K562 (cell line): ENCODE results near the gene ACYP2. TPM values are rescaled to one million over a fixed set of nuclear protein-coding genes. Genes with fewer than 3 reads are reported as not detected.

Experiments
- ATAC-seq: fragments of 200-7000 bp; cut with Tn5 transposase; 3 replicates; pipeline ENCODE4 v1.9.1; 2020; ENCODE audit warnings: moderate library complexity
- BruUV-seq: library from RNA; stranded (reverse); fragments of 400-500 nt; replicated peaks from 2 replicates; lab custom pipeline; 2021; lab: Mats Ljungman, UMichigan
- CTCF ChIA-PET: fragments of 300-600 bp; formaldehyde crosslinking; extraction: SDS; loops from one replicate; lab custom pipeline; 2021; ENCODE audit warnings: low intra/inter-chr PET ratio; lab: Yijun Ruan, JAX
- POLR2A ChIA-PET: fragments of 300-600, 350-650 bp; sonication (Branson Sonifier 250); formaldehyde crosslinking; extraction: SDS; loops from one replicate; lab custom pipeline; 2021; ENCODE audit warnings: antibody characterized with exemption, inconsistent platforms; lab: Yijun Ruan, JAX
- DNase-seq, 4 experiments: peaks; one replicate each; pipeline versions ENCODE4 v3.0.0 to v3.0.0-alpha.2; 2011 to 2018; ENCODE audit warnings: low spot score in 3 of 4, mixed read lengths in 3 of 4; ENCODE audit errors: extremely low read depth in 1 of 4
- FAIRE-seq: peaks from 2 replicates; lab custom pipeline; 2011; peaks lifted over from hg19 to GRCh38; lab: Jason Lieb, UNC
- H2AFZ ChIP-seq: 2 replicates; pipeline ENCODE4 v1.6.0; 2011; ENCODE audit warnings: low read depth, low read length, control low read depth, inconsistent platforms
- H3K27ac ChIP-seq: fragments of 200-600 bp; 3 replicates; pipeline ENCODE4 v1.8.0; 2011; ENCODE audit warnings: low read depth, mild to moderate bottlenecking, control low read depth, inconsistent platforms, low read length, moderate library complexity, mixed read lengths; ENCODE audit errors: extremely low read depth
- H3K27me3 ChIP-seq, 2 experiments: fragments of 300-600 bp in 1 of 2; 2 replicates in 1 of 2; 3 replicates in 1 of 2; pipeline versions ENCODE4 v1.6.0 to v1.8.0; 2011; ENCODE audit warnings: inconsistent platforms in 2 of 2, low read length in 2 of 2, mild to moderate bottlenecking in 1 of 2, mixed read lengths in 1 of 2, moderate library complexity in 1 of 2; ENCODE audit not compliant: control insufficient read depth in 2 of 2, insufficient read depth in 2 of 2
- H3K36me3 ChIP-seq: fragments of 300-600 bp; 3 replicates; pipeline ENCODE4 v1.8.0; 2011; ENCODE audit warnings: mild to moderate bottlenecking, low read length, inconsistent platforms; ENCODE audit not compliant: control insufficient read depth, insufficient read depth
- H3K4me1 ChIP-seq, 2 experiments: fragments of 200-600 bp in 1 of 2; replicated peaks in 1 of 2; 2 replicates in 1 of 2; 3 replicates in 1 of 2; pipeline versions ENCODE4 v1.5.1 to v1.8.0; 2011; ENCODE audit warnings: inconsistent platforms in 2 of 2, low read length in 2 of 2, mild to moderate bottlenecking in 1 of 2, mixed read lengths in 1 of 2, moderate library complexity in 1 of 2; ENCODE audit not compliant: control insufficient read depth in 2 of 2, insufficient read depth in 2 of 2
- H3K4me2 ChIP-seq: 2 replicates; pipeline ENCODE4 v1.6.1; 2011; ENCODE audit warnings: low read length, control low read depth, inconsistent platforms, mixed read lengths; ENCODE audit not compliant: insufficient read depth
- H3K4me3 ChIP-seq: fragments of 200-600 bp; sonication (generic), shearing (Covaris generic); 2 replicates; pipeline ENCODE4 v1.5.1; 2016; ENCODE audit warnings: control low read depth, inconsistent platforms
- H3K79me2 ChIP-seq: fragments of 200-600 bp; 3 replicates; pipeline ENCODE4 v1.8.0; 2011; ENCODE audit warnings: low read length, inconsistent platforms; ENCODE audit not compliant: control insufficient read depth, insufficient read depth
- H3K9ac ChIP-seq, 2 experiments: 2 replicates each; pipeline versions ENCODE4 v1.6.0 to v1.6.1; 2011; ENCODE audit warnings: low read depth in 2 of 2, low read length in 2 of 2, control low read depth in 1 of 2, inconsistent platforms in 1 of 2, mild to moderate bottlenecking in 1 of 2, mixed read lengths in 1 of 2; ENCODE audit not compliant: insufficient read depth in 1 of 2
- H3K9me1 ChIP-seq: one replicate; pipeline ENCODE4 v1.6.0; 2011; ENCODE audit warnings: inconsistent platforms, mild to moderate bottlenecking, low read length, moderate library complexity; ENCODE audit not compliant: control insufficient read depth, insufficient read depth
- H3K9me3 ChIP-seq: replicated peaks from 2 replicates; pipeline ENCODE4 v1.5.1; 2011; ENCODE audit warnings: low read depth, low read length, inconsistent platforms; ENCODE audit not compliant: control insufficient read depth, insufficient read depth
- H4K20me1 ChIP-seq: replicated peaks from 2 replicates; pipeline ENCODE4 v1.6.1; 2011; ENCODE audit warnings: low read length, inconsistent platforms, mixed read lengths; ENCODE audit not compliant: control insufficient read depth, insufficient read depth
- CBX2 ChIP-seq: fragments of 200-600 bp; sonication (generic); IDR thresholded peaks from one replicate; pipeline ENCODE4 v1.6.1; 2012; ENCODE audit warnings: mild to moderate bottlenecking, low read length, inconsistent platforms; ENCODE audit not compliant: insufficient read depth, poor library complexity, severe bottlenecking
- CREB1 ChIP-seq, 2 experiments: sonication (generic) in 1 of 2; formaldehyde crosslinking in 1 of 2; IDR thresholded peaks; 2 replicates each; pipeline versions ENCODE4 v1.6.1 to v1.8.0; 2012 to 2022; ENCODE audit warnings: inconsistent platforms in 1 of 2, mild to moderate bottlenecking in 1 of 2, missing genetic modification reagents in 1 of 2, moderate library complexity in 1 of 2
- EHMT2 ChIP-seq: fragments of 450-650 bp; IDR thresholded peaks from 2 replicates; pipeline ENCODE4 v1.6.1; 2018; ENCODE audit warnings: antibody characterized with exemption
- FOXJ3 ChIP-seq: sonication (generic); formaldehyde crosslinking; IDR thresholded peaks from 2 replicates; pipeline ENCODE4 v1.4.0; 2020; ENCODE audit warnings: mild to moderate bottlenecking, missing genetic modification reagents
- MAFG ChIP-seq: fragments of 450-650 bp; conservative IDR thresholded peaks from 2 replicates; pipeline ENCODE4 v1.6.1; 2016; ENCODE audit warnings: missing genetic modification characterization, missing compliant biosample characterization
- RAD21 ChIP-seq, 2 experiments: fragments of 250-450 bp in 1 of 2; fragments of 450-650 bp in 1 of 2; sonication (Bioruptor Pico) in 1 of 2; formaldehyde crosslinking in 1 of 2; IDR thresholded peaks in 1 of 2; conservative IDR thresholded peaks in 1 of 2; 2 replicates each; pipeline versions ENCODE4 v1.4.0 to v1.8.0; 2020 to 2022; ENCODE audit warnings: mild to moderate bottlenecking in 2 of 2, moderate library complexity in 1 of 2
- TAF9B ChIP-seq: fragments of 450-650 bp; IDR thresholded peaks from 2 replicates; pipeline ENCODE4 v1.6.1; 2018; ENCODE audit warnings: mild to moderate bottlenecking; ENCODE audit not compliant: partially characterized antibody
- ZNF316 ChIP-seq: fragments of 450-650 bp; IDR thresholded peaks from 2 replicates; pipeline ENCODE4 v1.6.1; 2016
- WGBS: fragments of 100-300 bp; shearing (Covaris generic); methylation state at CpG from one replicate; pipeline ENCODE4 v1.1.6; 2016; ENCODE audit warnings: low coverage, mixed read lengths; ENCODE audit not compliant: insufficient coverage; ENCODE audit errors: missing lambda C conversion rate; 5-methylcytosine and 5-hydroxymethylcytosine counted together
- in situ Hi-C: fragments of 300-500 bp; cut with MboI; formaldehyde crosslinking; loops from 4 replicates; pipeline ENCODE4 v1.15.0; 2018; ENCODE audit warnings: inconsistent platforms, mixed read lengths
- intact Hi-C: fragments of 100-400 bp; cut with micrococcal nuclease; formaldehyde crosslinking; loops from 2 replicates; pipeline ENCODE4 v1.14.2; 2022
- polyA plus RNA-seq, 8 experiments: library from polyadenylated mRNA; depleted of rRNA in 4 of 8; stranded (reverse) in 5 of 8; unstranded in 3 of 8; fragments of >200 nt; fragmentation: Nextera tagmentation in 2 of 8; fragmentation: Illumina TruSeq in 1 of 8; extraction: Ambion mirVana in 2 of 8; extraction: Trizol in 1 of 8; gene quantifications; 2 replicates each; pipeline versions ENCODE4 v1.2.1 to v1.2.3, GENCODE V29; 2011 to 2014; ENCODE audit warnings: inconsistent platforms in 1 of 8, missing spikeins in 1 of 8
- total RNA-seq, 7 experiments: library from RNA; depleted of rRNA in 6 of 7; stranded (reverse); fragments of >200 nt in 6 of 7; fragmentation: Illumina TruSeq in 2 of 7; extraction: Trizol in 2 of 7; gene quantifications; 2 replicates each; pipeline versions ENCODE4 v1.2.1 to v1.2.3, GENCODE V29; 2011 to 2021; ENCODE audit warnings: low replicate concordance in 1 of 7
- TF ChIP-seq, protein P1 (sequence below): fragments of 450-650 bp; formaldehyde crosslinking; IDR thresholded peaks from 2 replicates; pipeline ENCODE4 v1.4.0; 2020; ENCODE audit warnings: mild to moderate bottlenecking, moderate library complexity
- TF ChIP-seq, protein P2 (sequence below): IDR thresholded peaks from 2 replicates; pipeline ENCODE4 v1.6.1; 2011; ENCODE audit not compliant: insufficient read length; ENCODE audit errors: extremely low read depth
- TF ChIP-seq, protein P3 (sequence below): IDR thresholded peaks from 3 replicates; pipeline ENCODE4 v1.6.1; 2011; ENCODE audit warnings: borderline replicate concordance, mild to moderate bottlenecking, moderate library complexity; ENCODE audit not compliant: insufficient read length; ENCODE audit errors: extremely low read depth
- TF ChIP-seq, protein P4 (sequence below): sonication (generic); formaldehyde crosslinking; IDR thresholded peaks from 2 replicates; pipeline ENCODE4 v1.8.0; 2022; ENCODE audit warnings: mild to moderate bottlenecking, missing genetic modification reagents, borderline replicate concordance

Gene ACYP2
- total and polyA plus RNA-seq, 9 of the 15 experiments (the other 6 are each of a cell fraction or from before 2014, with no cell fraction given): 1.0 to 4.1 (median 2.0) TPM

- in situ Hi-C loops (no loop called here), intact Hi-C loops (no loop called here)
- DNase-seq (no peak), FAIRE-seq (no peak), ATAC-seq (no peak)
- Histone ChIP-seq H3K27ac (no peak overlapping the region), H3K9me1 (no peaks in the 10 kb centered on the region), H3K4me2 (no peak overlapping the region), H3K36me3 (no peaks in the 10 kb centered on the region), H3K9ac (no peak overlapping the region), H2AFZ (no peak overlapping the region), H3K79me2 (no peaks in the 10 kb centered on the region), H3K4me1 (peaks cover 7 to 10% of the 10 kb centered on the region in 2 experiments; a peak in 3 of 5 replicates), H3K27me3 (no peaks in the 10 kb centered on the region), H4K20me1 (no peaks in the 10 kb centered on the region), H3K4me3 (no peak overlapping the region), H3K9me3 (no peaks in the 10 kb centered on the region)
- ChIA-PET CTCF (no interaction called here), POLR2A (no interaction called here)
- BruUV-seq: no TSS peak
- WGBS: 23% methylated on average over 4 of the region's 4 CpGs
- TF ChIP-seq CREB1 (IDR thresholded peaks at IDR 0.05): no peak
- no peak for TF ChIP-seq CREB1 (CRISPR knock-in tag; IDR thresholded peaks at IDR 0.05)
- TF ChIP-seq, protein P1, sequence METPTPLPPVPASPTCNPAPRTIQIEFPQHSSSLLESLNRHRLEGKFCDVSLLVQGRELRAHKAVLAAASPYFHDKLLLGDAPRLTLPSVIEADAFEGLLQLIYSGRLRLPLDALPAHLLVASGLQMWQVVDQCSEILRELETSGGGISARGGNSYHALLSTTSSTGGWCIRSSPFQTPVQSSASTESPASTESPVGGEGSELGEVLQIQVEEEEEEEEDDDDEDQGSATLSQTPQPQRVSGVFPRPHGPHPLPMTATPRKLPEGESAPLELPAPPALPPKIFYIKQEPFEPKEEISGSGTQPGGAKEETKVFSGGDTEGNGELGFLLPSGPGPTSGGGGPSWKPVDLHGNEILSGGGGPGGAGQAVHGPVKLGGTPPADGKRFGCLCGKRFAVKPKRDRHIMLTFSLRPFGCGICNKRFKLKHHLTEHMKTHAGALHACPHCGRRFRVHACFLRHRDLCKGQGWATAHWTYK (CRISPR knock-in tag): no peak
- TF ChIP-seq, protein P2, sequence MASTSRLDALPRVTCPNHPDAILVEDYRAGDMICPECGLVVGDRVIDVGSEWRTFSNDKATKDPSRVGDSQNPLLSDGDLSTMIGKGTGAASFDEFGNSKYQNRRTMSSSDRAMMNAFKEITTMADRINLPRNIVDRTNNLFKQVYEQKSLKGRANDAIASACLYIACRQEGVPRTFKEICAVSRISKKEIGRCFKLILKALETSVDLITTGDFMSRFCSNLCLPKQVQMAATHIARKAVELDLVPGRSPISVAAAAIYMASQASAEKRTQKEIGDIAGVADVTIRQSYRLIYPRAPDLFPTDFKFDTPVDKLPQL: no peak
- TF ChIP-seq, protein P3, sequence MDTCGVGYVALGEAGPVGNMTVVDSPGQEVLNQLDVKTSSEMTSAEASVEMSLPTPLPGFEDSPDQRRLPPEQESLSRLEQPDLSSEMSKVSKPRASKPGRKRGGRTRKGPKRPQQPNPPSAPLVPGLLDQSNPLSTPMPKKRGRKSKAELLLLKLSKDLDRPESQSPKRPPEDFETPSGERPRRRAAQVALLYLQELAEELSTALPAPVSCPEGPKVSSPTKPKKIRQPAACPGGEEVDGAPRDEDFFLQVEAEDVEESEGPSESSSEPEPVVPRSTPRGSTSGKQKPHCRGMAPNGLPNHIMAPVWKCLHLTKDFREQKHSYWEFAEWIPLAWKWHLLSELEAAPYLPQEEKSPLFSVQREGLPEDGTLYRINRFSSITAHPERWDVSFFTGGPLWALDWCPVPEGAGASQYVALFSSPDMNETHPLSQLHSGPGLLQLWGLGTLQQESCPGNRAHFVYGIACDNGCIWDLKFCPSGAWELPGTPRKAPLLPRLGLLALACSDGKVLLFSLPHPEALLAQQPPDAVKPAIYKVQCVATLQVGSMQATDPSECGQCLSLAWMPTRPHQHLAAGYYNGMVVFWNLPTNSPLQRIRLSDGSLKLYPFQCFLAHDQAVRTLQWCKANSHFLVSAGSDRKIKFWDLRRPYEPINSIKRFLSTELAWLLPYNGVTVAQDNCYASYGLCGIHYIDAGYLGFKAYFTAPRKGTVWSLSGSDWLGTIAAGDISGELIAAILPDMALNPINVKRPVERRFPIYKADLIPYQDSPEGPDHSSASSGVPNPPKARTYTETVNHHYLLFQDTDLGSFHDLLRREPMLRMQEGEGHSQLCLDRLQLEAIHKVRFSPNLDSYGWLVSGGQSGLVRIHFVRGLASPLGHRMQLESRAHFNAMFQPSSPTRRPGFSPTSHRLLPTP: no peak
- TF ChIP-seq EHMT2: no peak
- no peak for TF ChIP-seq ZNF316
- TF ChIP-seq FOXJ3 (CRISPR knock-in tag): no peak
- TF ChIP-seq MAFG (tag): no peak
- TF ChIP-seq, protein P4, sequence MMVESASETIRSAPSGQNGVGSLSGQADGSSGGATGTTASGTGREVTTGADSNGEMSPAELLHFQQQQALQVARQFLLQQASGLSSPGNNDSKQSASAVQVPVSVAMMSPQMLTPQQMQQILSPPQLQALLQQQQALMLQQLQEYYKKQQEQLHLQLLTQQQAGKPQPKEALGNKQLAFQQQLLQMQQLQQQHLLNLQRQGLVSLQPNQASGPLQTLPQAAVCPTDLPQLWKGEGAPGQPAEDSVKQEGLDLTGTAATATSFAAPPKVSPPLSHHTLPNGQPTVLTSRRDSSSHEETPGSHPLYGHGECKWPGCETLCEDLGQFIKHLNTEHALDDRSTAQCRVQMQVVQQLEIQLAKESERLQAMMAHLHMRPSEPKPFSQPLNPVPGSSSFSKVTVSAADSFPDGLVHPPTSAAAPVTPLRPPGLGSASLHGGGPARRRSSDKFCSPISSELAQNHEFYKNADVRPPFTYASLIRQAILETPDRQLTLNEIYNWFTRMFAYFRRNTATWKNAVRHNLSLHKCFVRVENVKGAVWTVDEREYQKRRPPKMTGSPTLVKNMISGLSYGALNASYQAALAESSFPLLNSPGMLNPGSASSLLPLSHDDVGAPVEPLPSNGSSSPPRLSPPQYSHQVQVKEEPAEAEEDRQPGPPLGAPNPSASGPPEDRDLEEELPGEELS (CRISPR knock-in tag): no peak
- no peak for TF ChIP-seq CBX2
- TF ChIP-seq TAF9B: no peak
- TF ChIP-seq RAD21 (CRISPR knock-in tag; conservative IDR thresholded peaks at IDR 0.05 in 1 of 2, IDR thresholded peaks at IDR 0.05 in 1 of 2): no peak
Observed at GRCh38 chr2:54092940-54093339, 22.5 kb upstream of the ACYP2 start.
